Endothelial cell (in vitro differentiated cells): ENCODE measurements around the gene ACP3. TPM values are rescaled to one million over a fixed set of nuclear protein-coding genes. Genes with fewer than 3 reads are reported as not detected.
"Not testable (repeated sequence)": the region's sequence is repeated elsewhere in the genome, so short reads cannot be mapped to it uniquely, and the experiment has no call there.

Source experiments
- DNase-seq: peaks from one replicate; pipeline ENCODE4 v3.0.0; 2021; ENCODE audit warnings: low spot score
- H3K27ac Mint-ChIP-seq: one replicate; pipeline ENCODE4 v1.8.0; 2021; ENCODE audit warnings: mixed read lengths, inconsistent platforms; ENCODE audit not compliant: unreplicated experiment
- H3K27me3 Mint-ChIP-seq: one replicate; pipeline ENCODE4 v1.8.0; 2021; ENCODE audit warnings: mild to moderate bottlenecking, moderate library complexity, mixed read lengths, inconsistent platforms; ENCODE audit not compliant: unreplicated experiment
- H3K36me3 Mint-ChIP-seq: one replicate; pipeline ENCODE4 v1.8.0; 2021; ENCODE audit warnings: mild to moderate bottlenecking, low read depth, mixed read lengths, inconsistent platforms; ENCODE audit not compliant: unreplicated experiment
- H3K4me1 Mint-ChIP-seq: one replicate; pipeline ENCODE4 v1.8.0; 2021; ENCODE audit warnings: mild to moderate bottlenecking, mixed read lengths, inconsistent platforms; ENCODE audit not compliant: unreplicated experiment
- H3K4me3 Mint-ChIP-seq: one replicate; pipeline ENCODE4 v1.8.0; 2021; ENCODE audit warnings: mild to moderate bottlenecking, mixed read lengths, inconsistent platforms; ENCODE audit not compliant: unreplicated experiment
- H3K9me3 Mint-ChIP-seq: one replicate; pipeline ENCODE4 v1.8.0; 2021; ENCODE audit warnings: mixed read lengths, inconsistent platforms; ENCODE audit not compliant: unreplicated experiment
- CTCF ChIP-seq: fragments of 200-600 bp; sonication (generic); IDR thresholded peaks from one replicate; pipeline ENCODE4 v1.5.0; 2021; ENCODE audit warnings: antibody characterized with exemption; ENCODE audit not compliant: unreplicated experiment
- total RNA-seq: library from RNA; stranded (reverse); fragmentation: NEBNext Ultra II Directional; extraction: Animal tissue kit (Norgen Biotek cat#: 25700); gene quantifications from one replicate; pipeline ENCODE4 v1.2.1, GENCODE V29; 2021; ENCODE audit not compliant: unreplicated experiment

Gene ACP3
- total RNA-seq, 1 donor from 2014 or later, result 0.44 TPM

- peaks cover 5% of the 10 kb centered on the region for H3K9me3 Mint-ChIP-seq
- DNase-seq, result no peak
- no peak for TF ChIP-seq CTCF
These were observed 24.0 kb upstream of the ACP3 start for GRCh38 chr3:132293251-132293650.

GRCh38 chr3:132294906-132295305, 22.3 kb upstream of the ACP3 start:
- H3K9me3 Mint-ChIP-seq, result peaks cover 5% of the 10 kb centered on the region
- TF ChIP-seq CTCF, result no peak
- no peak overlapping the region for H3K27ac Mint-ChIP-seq
- no peak for DNase-seq
- H3K4me1 Mint-ChIP-seq, result peaks cover 3% of the 10 kb centered on the region
- peak overlapping the region; percentile 66 for H3K4me3 Mint-ChIP-seq
- H3K27me3 Mint-ChIP-seq, result peaks cover 2% of the 10 kb centered on the region
- H3K36me3 Mint-ChIP-seq, result peaks cover 11% of the 10 kb centered on the region

More at GRCh38 chr3:132293251-132293650, 24.0 kb upstream of the ACP3 start:
- peaks cover 11% of the 10 kb centered on the region for H3K36me3 Mint-ChIP-seq
- no peak overlapping the region for H3K27ac Mint-ChIP-seq
- H3K27me3 Mint-ChIP-seq, result peaks cover 2% of the 10 kb centered on the region
- peaks cover 3% of the 10 kb centered on the region for H3K4me1 Mint-ChIP-seq
- no peak overlapping the region for H3K4me3 Mint-ChIP-seq

- H3K4me1 Mint-ChIP-seq, result not testable (repeated sequence)
These were observed 13.6 kb upstream of the ACP3 start for GRCh38 chr3:132303336-132304201.

GRCh38 chr3:132304351-132304750, 12.9 kb upstream of the ACP3 start:
- not testable (repeated sequence) for H3K4me3 Mint-ChIP-seq, H3K4me1 Mint-ChIP-seq, DNase-seq, H3K27me3 Mint-ChIP-seq, H3K27ac Mint-ChIP-seq
- Mint-ChIP-seq H3K36me3 (peaks cover 14% of the 10 kb centered on the region), H3K9me3 (peaks cover 19% of the 10 kb centered on the region)

More at GRCh38 chr3:132303336-132304201, 13.6 kb upstream of the ACP3 start:
- H3K27ac Mint-ChIP-seq, DNase-seq, H3K27me3 Mint-ChIP-seq, H3K4me3 Mint-ChIP-seq: not testable (repeated sequence)
- Mint-ChIP-seq H3K36me3 (peaks cover 14% of the 10 kb centered on the region), H3K9me3 (peaks cover 19% of the 10 kb centered on the region)

GRCh38 chr3:132310057-132310456, 7.2 kb upstream of the ACP3 start:
- DNase-seq, H3K36me3 Mint-ChIP-seq: not testable (repeated sequence)

GRCh38 chr3:132311316-132311715, 5.9 kb upstream of the ACP3 start:
- no peaks in the 10 kb centered on the region for H3K36me3 Mint-ChIP-seq
- H3K4me1 Mint-ChIP-seq, result no peaks in the 10 kb centered on the region
- no peaks in the 10 kb centered on the region for H3K9me3 Mint-ChIP-seq
- DNase-seq, result no peak
- H3K4me3 Mint-ChIP-seq, result no peak overlapping the region
- no peak for TF ChIP-seq CTCF
- H3K27me3 Mint-ChIP-seq, result no peaks in the 10 kb centered on the region
- H3K27ac Mint-ChIP-seq, result no peak overlapping the region

More at GRCh38 chr3:132310057-132310456, 7.2 kb upstream of the ACP3 start:
- H3K27me3 Mint-ChIP-seq, H3K27ac Mint-ChIP-seq, H3K4me1 Mint-ChIP-seq, H3K4me3 Mint-ChIP-seq, H3K9me3 Mint-ChIP-seq: not testable (repeated sequence)
